A204.1 (cell line): ENCODE data around the gene CIRBP.

Experiments
- FAIRE-seq: peaks from 2 replicates; lab custom pipeline; 2012; peaks lifted over from hg19 to GRCh38; lab: Jason Lieb, UNC

CIRBP gene

GRCh38 chr19:1281569-1282287, 12.6 kb downstream of the CIRBP start:
- no peak for FAIRE-seq

GRCh38 chr19:1282588-1283206, 13.6 kb downstream of the CIRBP start:
- no peak for FAIRE-seq

- no peak for FAIRE-seq
Observed at GRCh38 chr19:1283207-1283916, 14.2 kb downstream of the CIRBP start.

- no peak for FAIRE-seq
Observed at GRCh38 chr19:1283917-1284292, 14.8 kb downstream of the CIRBP start.

GRCh38 chr19:1284293-1284978, 15.3 kb downstream of the CIRBP start:
- no peak for FAIRE-seq

- no peak for FAIRE-seq
Observed at GRCh38 chr19:1284979-1285736, 16.0 kb downstream of the CIRBP start.

- FAIRE-seq = no peak
Observed at GRCh38 chr19:1285737-1286360, 16.7 kb downstream of the CIRBP start, which contains the start of gene EFNA2. Gene EFNA2, plus strand, starts transcription at chr19:1285873. Its CDS starts 296 bp downstream, at chr19:1286169.

GRCh38 chr19:1286487-1287353, 17.6 kb downstream of the CIRBP start:
- FAIRE-seq = no peak

GRCh38 chr19:1287354-1288225, 18.5 kb downstream of the CIRBP start:
- no peak for FAIRE-seq

GRCh38 chr19:1288226-1288612, 19.1 kb downstream of the CIRBP start:
- no peak for FAIRE-seq

GRCh38 chr19:1288833-1289685, 19.9 kb downstream of the CIRBP start:
- FAIRE-seq = no peak

- no peak for FAIRE-seq
Observed at GRCh38 chr19:1289686-1290025, 20.5 kb downstream of the CIRBP start.

GRCh38 chr19:1290196-1290702, 21.1 kb downstream of the CIRBP start:
- no peak for FAIRE-seq

GRCh38 chr19:1290703-1291651, 21.8 kb downstream of the CIRBP start:
- no peak for FAIRE-seq

GRCh38 chr19:1291761-1292418, 22.8 kb downstream of the CIRBP start:
- no peak for FAIRE-seq

GRCh38 chr19:1292419-1293151, 23.5 kb downstream of the CIRBP start:
- FAIRE-seq = no peak
